K562 treated with DMSO at 1 percent for 4 hours (cell line): ENCODE measurements around the gene BSPH1. TPM values are rescaled to one million over a fixed set of nuclear protein-coding genes. Genes with fewer than 3 reads are reported as not detected.

Experiments used
- total RNA-seq: library from RNA; unstranded; fragments of 300-600 nt; gene quantifications from 2 replicates; pipeline ENCODE4 v1.2.3, GENCODE V29; 2022; ENCODE audit not compliant: insufficient read depth

Gene BSPH1
- not detected in 2 replicates for total RNA-seq

GRCh38 chr19:47992070-47992469 lies at the start of gene BSPH1:
Gene BSPH1 (minus strand): TSS chr19:47992170. CDS start chr19:47992081, 89 bp downstream.

GRCh38 chr19:47994209-47994802 lies 2.3 kb upstream of the BSPH1 start, which contains the start of gene ELSPBP1:
Gene ELSPBP1 (plus strand): TSS chr19:47994632. CDS start chr19:48008668, 14,036 bp downstream.

Other genes starting within 250 kb of the BSPH1 start
- 1,045 and 1,223 TPM in 2 replicates for gene NOP53, start 246.6 kb downstream of the BSPH1 start, total RNA-seq
- gene SELENOW, start 213.5 kb downstream of the BSPH1 start, total RNA-seq, result 96.8 and 155 TPM in 2 replicates
- not detected in 2 replicates for gene TPRX1, start 187.6 kb downstream of the BSPH1 start, total RNA-seq
- gene CRX, start 170.2 kb downstream of the BSPH1 start, total RNA-seq, result not detected in 2 replicates
- gene TPRX2, start 132.9 kb downstream of the BSPH1 start, total RNA-seq, result not detected in 2 replicates
- 0.74 TPM in 1 of 2 replicates, not detected in the other for gene SULT2A1, start 105.9 kb downstream of the BSPH1 start, total RNA-seq
- 1.0 TPM in 1 of 2 replicates, not detected in the other for gene ELSPBP1, start 2.5 kb upstream of the BSPH1 start, total RNA-seq
- gene CABP5, start 51.9 kb upstream of the BSPH1 start, total RNA-seq, result not detected in 2 replicates
- gene PLA2G4C, start 118.6 kb upstream of the BSPH1 start, total RNA-seq, result 3.5 TPM in 1 of 2 replicates, not detected in the other
- gene LIG1, start 178.2 kb upstream of the BSPH1 start, total RNA-seq, result 48.3 and 60.9 TPM in 2 replicates
- gene ZSWIM9, start 178.5 kb upstream of the BSPH1 start, total RNA-seq, result 4.7 and 6.6 TPM in 2 replicates